ENCODE data around the gene FCHO2. TPM values are rescaled to one million over a fixed set of nuclear protein-coding genes. Genes with fewer than 3 reads are reported as not detected.

FCHO2 gene
- total RNA-seq, 1 experiment from 2014 or later, result 5.8 TPM

GRCh38 chr5:73118391-73118973 lies 162.6 kb downstream of the FCHO2 start:
- no peak overlapping the region for H2BK12ac ChIP-seq (ENCODE audit: insufficient read length, low read depth, low read length)
- H3K18ac ChIP-seq (ENCODE audit: insufficient read length, low read depth, low read length), result no peak overlapping the region
- no peak overlapping the region for H2AFZ ChIP-seq (ENCODE audit: low read length)
- Mint-ChIP-seq H3K27ac (no peak overlapping the region), H3K27me3 (ENCODE audit: low read depth) (peaks cover 65% of the 10 kb centered on the region), H3K4me1 (peaks cover 21 to 22% of the 10 kb centered on the region in 2 experiments), H3K36me3 (ENCODE audit: insufficient read depth in 1 of 3, low read depth in 3 of 3) (no peaks in the 10 kb centered on the region; a peak in 1 of 7 replicates), H3K4me3 (no peak overlapping the region), H3K9me3 (peaks cover 0 to 3% of the 10 kb centered on the region in 2 experiments; a peak in 1 of 5 replicates)
- H3K23me2 ChIP-seq (ENCODE audit: insufficient read length, low read depth, low read length, poor library complexity, severe bottlenecking), result peaks cover 10% of the 10 kb centered on the region
- no peak overlapping the region for H2BK120ac ChIP-seq (ENCODE audit: low read depth, low read length, poor library complexity, severe bottlenecking)
- H3K79me2 ChIP-seq (ENCODE audit: insufficient read depth, low read length), result no peaks in the 10 kb centered on the region
- no peak overlapping the region for H4K8ac ChIP-seq (replicated peaks; ENCODE audit: insufficient read length, low read depth, low read length)
- H2BK15ac ChIP-seq (ENCODE audit: low read depth, low read length), result no peak overlapping the region
- TF ChIP-seq CTCF (conservative IDR thresholded peaks at IDR 0.05), result no peak
- H3K79me1 ChIP-seq (ENCODE audit: insufficient read depth, low read depth, low read length, poor library complexity, severe bottlenecking), result no peaks in the 10 kb centered on the region
- no peaks in the 10 kb centered on the region for H3K4me1 ChIP-seq (ENCODE audit: insufficient read depth, low read length)
- H4K5ac ChIP-seq (ENCODE audit: insufficient read length, low read depth, low read length), result no peak overlapping the region
- WGBS (ENCODE audit: extremely low coverage, insufficient read length, low lambda C conversion rate), result no CpG with 5 or more reads among the region's 5 CpGs
- no peak overlapping the region for H3K9ac ChIP-seq (ENCODE audit: extremely low read depth, insufficient read length, low read length)
- no peak overlapping the region for H3K56ac ChIP-seq (ENCODE audit: insufficient read length, low read depth, low read length)
- peaks cover 16% of the 10 kb centered on the region; the same call in 1 of the 2 replicates for H3K27me3 ChIP-seq (ENCODE audit: insufficient read depth, low read length)
- H3K4me2 ChIP-seq (ENCODE audit: insufficient read depth, insufficient read length, low read length), result no peak overlapping the region
- no peak overlapping the region for H2AK5ac ChIP-seq (ENCODE audit: insufficient read length, low read length)
- no peak overlapping the region for H3K4ac ChIP-seq (ENCODE audit: low read depth, low read length)
- H3K9me3 ChIP-seq (ENCODE audit: control insufficient read depth, low read depth, low read length), result no peaks in the 10 kb centered on the region
- H4K20me1 ChIP-seq (ENCODE audit: control insufficient read depth, insufficient read depth, insufficient read length), result no peaks in the 10 kb centered on the region
- H4K91ac ChIP-seq (ENCODE audit: insufficient read length, low read depth, low read length), result no peak overlapping the region
- no peak for DNase-seq
- no peak overlapping the region for H3K23ac ChIP-seq (ENCODE audit: insufficient read length, low read depth, low read length)
- no peak overlapping the region for H3K27ac ChIP-seq (ENCODE audit: insufficient read length, low read depth, low read length)
- no peak overlapping the region for H3K14ac ChIP-seq (ENCODE audit: insufficient read depth, low read length)
- no peak overlapping the region for H2BK5ac ChIP-seq (ENCODE audit: insufficient read length, low read length)
- H3T11ph ChIP-seq (ENCODE audit: low read length), result no peak overlapping the region
- H2BK20ac ChIP-seq (ENCODE audit: low read depth, low read length, poor library complexity, severe bottlenecking), result no peak overlapping the region
